ENCODE results near the gene DHFR. TPM values are rescaled to one million over a fixed set of nuclear protein-coding genes. Genes with fewer than 3 reads are reported as not detected.

Gene DHFR
- total RNA-seq, 4 donors from 2014 or later = 0.89 to 3.6 (median 2.1) TPM

DNA sequence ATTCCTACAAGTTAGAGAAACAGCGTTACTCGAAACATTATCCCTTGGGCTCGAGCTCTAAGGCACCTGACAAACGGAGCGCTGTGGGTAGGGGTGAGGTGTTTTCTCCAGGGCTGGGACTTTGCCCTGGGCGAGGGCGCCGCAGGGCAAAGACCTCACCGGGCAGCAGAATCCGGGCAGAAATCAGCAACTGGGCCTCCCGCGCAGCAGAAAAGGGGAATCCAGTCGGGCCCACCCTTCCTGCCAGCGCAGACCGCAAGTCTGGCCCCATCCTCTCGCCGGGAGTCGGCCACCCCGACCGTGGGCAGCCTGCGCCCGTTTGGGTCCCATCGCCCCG, 761 bp downstream of the DHFR start:
- DNase-seq (ENCODE audit: low spot score in 2 of 2) = no peak
- peak overlapping the region; percentile 18 for H3K4me3 ChIP-seq (ENCODE audit: low read depth, poor library complexity, severe bottlenecking)
- TF ChIP-seq POLR2A (IDR thresholded peaks at IDR 0.05) = no peak
- TF ChIP-seq, protein P1, sequence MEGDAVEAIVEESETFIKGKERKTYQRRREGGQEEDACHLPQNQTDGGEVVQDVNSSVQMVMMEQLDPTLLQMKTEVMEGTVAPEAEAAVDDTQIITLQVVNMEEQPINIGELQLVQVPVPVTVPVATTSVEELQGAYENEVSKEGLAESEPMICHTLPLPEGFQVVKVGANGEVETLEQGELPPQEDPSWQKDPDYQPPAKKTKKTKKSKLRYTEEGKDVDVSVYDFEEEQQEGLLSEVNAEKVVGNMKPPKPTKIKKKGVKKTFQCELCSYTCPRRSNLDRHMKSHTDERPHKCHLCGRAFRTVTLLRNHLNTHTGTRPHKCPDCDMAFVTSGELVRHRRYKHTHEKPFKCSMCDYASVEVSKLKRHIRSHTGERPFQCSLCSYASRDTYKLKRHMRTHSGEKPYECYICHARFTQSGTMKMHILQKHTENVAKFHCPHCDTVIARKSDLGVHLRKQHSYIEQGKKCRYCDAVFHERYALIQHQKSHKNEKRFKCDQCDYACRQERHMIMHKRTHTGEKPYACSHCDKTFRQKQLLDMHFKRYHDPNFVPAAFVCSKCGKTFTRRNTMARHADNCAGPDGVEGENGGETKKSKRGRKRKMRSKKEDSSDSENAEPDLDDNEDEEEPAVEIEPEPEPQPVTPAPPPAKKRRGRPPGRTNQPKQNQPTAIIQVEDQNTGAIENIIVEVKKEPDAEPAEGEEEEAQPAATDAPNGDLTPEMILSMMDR (IDR thresholded peaks at IDR 0.05) = no peak
- 1% methylated on average over 17 to 19 of the region's 24 CpGs for WGBS, 2 donors
- intact Hi-C loops (cut with DNase I; ENCODE audit: low total_unique reads) = no loop called here

DNA sequence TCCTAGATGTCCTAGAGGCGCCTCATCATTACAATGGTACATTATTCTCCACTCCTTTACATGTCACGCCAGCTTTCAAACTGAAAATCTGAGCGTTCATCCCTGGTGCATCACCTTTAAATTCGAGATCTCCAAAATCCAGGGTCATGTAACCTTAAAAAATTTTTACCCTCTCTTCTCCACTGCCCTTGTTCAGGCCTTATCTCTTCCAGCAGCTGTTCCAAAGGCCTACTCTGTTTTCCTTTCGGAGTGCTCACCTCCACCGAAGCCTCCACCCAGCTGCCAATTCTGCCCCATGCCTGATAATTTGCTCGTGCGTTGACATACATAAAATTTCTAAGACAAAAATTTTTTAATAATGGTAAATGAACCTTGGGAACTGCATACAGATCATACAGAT, 1.3 kb downstream of the DHFR start:
- intact Hi-C loops (cut with DNase I; ENCODE audit: low total_unique reads) = no loop called here
- TF ChIP-seq, protein P1 (IDR thresholded peaks at IDR 0.05) = no peak
- TF ChIP-seq POLR2A (IDR thresholded peaks at IDR 0.05) = no peak

DNA sequence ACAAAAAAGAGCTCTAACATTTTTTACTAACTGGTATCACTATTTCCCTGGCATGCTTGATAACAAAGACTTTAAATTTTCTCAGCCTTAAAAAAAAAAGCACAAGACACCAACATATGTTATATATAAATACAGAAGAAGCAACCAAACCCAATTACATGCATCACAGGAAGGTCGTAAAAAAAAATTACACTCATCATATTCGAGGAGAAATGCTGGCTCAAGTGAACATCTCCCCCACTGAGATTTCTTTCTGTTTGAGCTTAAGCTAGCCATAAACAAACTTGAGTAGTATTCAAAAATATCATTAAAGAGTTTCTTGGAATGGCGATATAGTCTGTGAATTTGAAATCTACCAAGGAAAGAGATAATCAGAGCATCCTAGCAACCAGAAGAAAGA, 7.9 kb downstream of the DHFR start:
- TF ChIP-seq, protein P1 (IDR thresholded peaks at IDR 0.05) = no peak
- no peak for TF ChIP-seq POLR2A (IDR thresholded peaks at IDR 0.05)
- intact Hi-C loops (cut with DNase I; ENCODE audit: low total_unique reads) = no loop called here
- H3K4me3 ChIP-seq (ENCODE audit: low read depth, poor library complexity, severe bottlenecking) = no peak overlapping the region
- 71 to 73% methylated on average over 3 of the region's 3 CpGs for WGBS, 2 donors
- DNase-seq (ENCODE audit: low spot score in 2 of 2) = no peak

More for the DNA sequence above, 1.3 kb downstream of the DHFR start:
- no peak for DNase-seq (ENCODE audit: low spot score in 2 of 2)
- no peak overlapping the region for H3K4me3 ChIP-seq (ENCODE audit: low read depth, poor library complexity, severe bottlenecking)
- WGBS, 2 donors = 48 to 50% methylated on average over 8 of the region's 8 CpGs

DNA sequence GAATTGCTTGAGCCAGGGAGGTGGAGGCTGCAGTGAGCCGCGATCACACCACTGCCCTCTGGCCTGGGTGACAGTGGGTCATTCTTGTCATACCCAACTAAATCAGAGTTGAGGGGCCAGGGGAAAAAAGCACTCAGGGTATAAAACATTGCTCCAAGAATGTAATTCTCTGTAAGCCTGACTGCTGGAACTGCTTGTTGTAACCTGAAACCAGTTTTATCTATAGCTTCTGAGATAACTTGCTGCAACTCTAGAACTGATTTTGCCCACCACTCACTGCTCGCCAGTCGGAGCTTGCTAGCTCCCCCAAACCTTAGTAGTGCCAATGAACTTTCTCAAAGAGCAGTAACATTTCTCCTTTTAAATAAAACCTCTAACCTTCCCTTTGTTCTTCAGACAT, 9.9 kb downstream of the DHFR start:
- no peak overlapping the region for H3K4me3 ChIP-seq (ENCODE audit: low read depth, poor library complexity, severe bottlenecking)
- 88 to 92% methylated on average over 4 of the region's 4 CpGs for WGBS, 2 donors
- no peak for DNase-seq (ENCODE audit: low spot score in 2 of 2)
- intact Hi-C loops (cut with DNase I; ENCODE audit: low total_unique reads) = no loop called here
- TF ChIP-seq, protein P1 (IDR thresholded peaks at IDR 0.05) = no peak
- TF ChIP-seq POLR2A (IDR thresholded peaks at IDR 0.05) = no peak

DNA sequence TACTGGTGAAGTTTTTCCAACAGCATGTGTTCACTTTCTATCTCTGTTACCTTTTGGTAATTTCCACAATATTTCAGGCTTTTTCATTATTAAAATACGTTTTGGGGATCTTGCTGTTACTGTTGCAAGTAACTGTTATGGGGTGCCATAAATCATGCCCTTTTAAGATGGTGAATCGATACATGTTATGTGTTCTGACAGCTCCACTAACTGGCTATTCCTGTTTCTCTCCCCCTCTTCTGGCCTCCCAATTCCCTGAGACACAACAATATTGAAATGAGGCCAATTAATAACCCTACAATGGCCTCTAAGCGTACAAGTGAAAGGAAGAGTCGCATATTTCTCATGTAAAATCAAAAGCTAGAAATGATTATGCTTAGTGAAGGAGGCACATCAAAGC, 13.4 kb downstream of the DHFR start:
- WGBS, 2 donors = 57 to 58% methylated on average over 4 of the region's 4 CpGs
- DNase-seq (ENCODE audit: low spot score in 2 of 2) = no peak
- TF ChIP-seq, protein P1 (IDR thresholded peaks at IDR 0.05) = no peak
- TF ChIP-seq POLR2A (IDR thresholded peaks at IDR 0.05) = no peak
- no peak overlapping the region for H3K4me3 ChIP-seq (ENCODE audit: low read depth, poor library complexity, severe bottlenecking)
- intact Hi-C loops (cut with DNase I; ENCODE audit: low total_unique reads) = no loop called here

DNA sequence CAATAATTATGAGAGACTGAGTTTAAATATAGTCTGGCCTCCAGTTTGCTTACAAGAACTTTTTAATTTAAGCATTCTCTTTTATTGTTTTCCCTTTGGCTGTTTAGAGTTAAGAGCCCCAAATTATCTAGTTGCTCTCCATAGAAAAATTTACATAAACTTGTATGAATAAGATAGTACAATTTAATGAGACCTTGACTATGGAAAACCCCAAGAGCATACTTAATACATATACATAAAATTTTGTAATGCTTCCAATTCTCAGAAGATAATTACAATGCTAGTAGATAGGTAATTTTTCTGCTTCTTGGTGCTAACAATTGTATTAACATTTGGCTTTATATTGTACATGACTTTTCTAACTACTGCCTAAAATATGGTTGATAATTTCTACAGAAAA, 20.6 kb downstream of the DHFR start:
- no peak for DNase-seq (ENCODE audit: low spot score in 2 of 2)
- intact Hi-C loops (cut with DNase I; ENCODE audit: low total_unique reads) = no loop called here
- no peak for TF ChIP-seq POLR2A (IDR thresholded peaks at IDR 0.05)
- H3K4me3 ChIP-seq (ENCODE audit: low read depth, poor library complexity, severe bottlenecking) = no peak overlapping the region
